ENCODE data around the gene KCND2. TPM values are rescaled to one million over a fixed set of nuclear protein-coding genes. Genes with fewer than 3 reads are reported as not detected.
"Not testable (repeated sequence)": the region's sequence is repeated elsewhere in the genome, so short reads cannot be mapped to it uniquely, and the experiment has no call there.

KCND2 gene
- total and polyA plus RNA-seq, 12 donors, result 0.04 to 0.64 (median 0.16) TPM; not detected in 4

DNA sequence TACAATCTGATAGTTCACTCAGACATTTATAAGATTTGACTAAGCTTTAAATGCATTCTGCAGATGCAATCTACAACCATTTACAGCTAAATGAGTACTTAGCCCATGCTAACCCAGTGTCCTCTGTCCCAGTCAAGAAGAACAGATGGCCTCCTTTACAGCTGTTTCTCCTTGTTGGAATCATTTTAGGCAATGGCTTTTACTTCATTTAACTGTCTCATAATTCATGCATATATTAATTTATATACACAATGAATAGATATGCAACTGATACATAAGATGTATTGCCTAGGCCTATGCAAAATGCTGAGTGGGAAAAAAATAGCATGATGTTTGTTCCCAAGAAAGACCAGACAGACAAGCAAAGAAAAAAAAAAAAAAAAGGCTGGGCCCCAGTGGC lies 502.8 kb downstream of the KCND2 start:
- intact Hi-C loops (cut with DNase I), result no loop called here
- no peak for ATAC-seq
- no peak overlapping the region for H3K27ac ChIP-seq

GRCh38 chr7:120779078-120779477 lies 506.1 kb downstream of the KCND2 start:
- H3K36me3 ChIP-seq; ATAC-seq; DNase-seq; H3K9me3 ChIP-seq; H3K27ac ChIP-seq; H3K27me3 ChIP-seq; H3K4me1 ChIP-seq; H3K4me3 ChIP-seq; intact Hi-C loops (cut with DNase I): not testable (repeated sequence)
- WGBS, 2 donors, result 88 to 92% methylated on average over 8 of the region's 8 CpGs

More for the DNA sequence above, 502.8 kb downstream of the KCND2 start:
- TF ChIP-seq, protein P1, sequence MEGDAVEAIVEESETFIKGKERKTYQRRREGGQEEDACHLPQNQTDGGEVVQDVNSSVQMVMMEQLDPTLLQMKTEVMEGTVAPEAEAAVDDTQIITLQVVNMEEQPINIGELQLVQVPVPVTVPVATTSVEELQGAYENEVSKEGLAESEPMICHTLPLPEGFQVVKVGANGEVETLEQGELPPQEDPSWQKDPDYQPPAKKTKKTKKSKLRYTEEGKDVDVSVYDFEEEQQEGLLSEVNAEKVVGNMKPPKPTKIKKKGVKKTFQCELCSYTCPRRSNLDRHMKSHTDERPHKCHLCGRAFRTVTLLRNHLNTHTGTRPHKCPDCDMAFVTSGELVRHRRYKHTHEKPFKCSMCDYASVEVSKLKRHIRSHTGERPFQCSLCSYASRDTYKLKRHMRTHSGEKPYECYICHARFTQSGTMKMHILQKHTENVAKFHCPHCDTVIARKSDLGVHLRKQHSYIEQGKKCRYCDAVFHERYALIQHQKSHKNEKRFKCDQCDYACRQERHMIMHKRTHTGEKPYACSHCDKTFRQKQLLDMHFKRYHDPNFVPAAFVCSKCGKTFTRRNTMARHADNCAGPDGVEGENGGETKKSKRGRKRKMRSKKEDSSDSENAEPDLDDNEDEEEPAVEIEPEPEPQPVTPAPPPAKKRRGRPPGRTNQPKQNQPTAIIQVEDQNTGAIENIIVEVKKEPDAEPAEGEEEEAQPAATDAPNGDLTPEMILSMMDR (IDR thresholded peaks at IDR 0.05), result no peak
- no peaks in the 10 kb centered on the region for H3K27me3 ChIP-seq
- H3K9me3 ChIP-seq, result no peaks in the 10 kb centered on the region
- H3K36me3 ChIP-seq, result no peaks in the 10 kb centered on the region
- H3K4me3 ChIP-seq, result no peak overlapping the region
- DNase-seq, result no peak
- no peaks in the 10 kb centered on the region for H3K4me1 ChIP-seq

GRCh38 chr7:120780451-120780850 lies 507.5 kb downstream of the KCND2 start:
- DNase-seq; H3K27me3 ChIP-seq; H3K27ac ChIP-seq; H3K36me3 ChIP-seq; H3K4me3 ChIP-seq; ATAC-seq; intact Hi-C loops (cut with DNase I); H3K4me1 ChIP-seq; H3K9me3 ChIP-seq: not testable (repeated sequence)
- WGBS, 2 donors, result 88 to 89% methylated on average over 7 of the region's 7 CpGs

DNA sequence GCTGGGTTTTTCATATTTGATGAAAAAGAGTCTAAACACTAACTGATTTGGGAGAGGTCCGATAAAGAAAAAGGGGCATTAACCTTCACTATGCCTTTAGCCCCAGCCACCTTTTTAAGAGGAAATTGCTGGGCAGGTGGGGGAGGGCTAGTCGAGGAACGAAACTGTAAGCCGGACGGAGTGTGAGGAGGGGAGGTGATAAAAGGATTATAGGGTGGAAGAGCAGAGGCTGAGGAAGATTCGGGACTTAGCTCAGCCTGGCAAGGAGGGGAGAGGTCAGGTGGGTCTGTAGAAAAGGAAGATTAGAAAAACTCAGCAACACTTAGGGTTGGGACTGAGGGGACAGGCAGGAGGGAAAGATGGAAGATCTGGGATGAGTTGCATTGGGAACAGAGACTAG lies 508.0 kb downstream of the KCND2 start:
- Histone ChIP-seq H3K9me3 (no peaks in the 10 kb centered on the region), H3K36me3 (no peaks in the 10 kb centered on the region), H3K27ac (no peak overlapping the region), H3K27me3 (no peaks in the 10 kb centered on the region), H3K4me3 (no peak overlapping the region), H3K4me1 (no peaks in the 10 kb centered on the region)
- intact Hi-C loops (cut with DNase I), result no loop called here
- DNase-seq (no peak), ATAC-seq (no peak)
- TF ChIP-seq, protein P1 (IDR thresholded peaks at IDR 0.05), result no peak
- 72 to 79% methylated on average over 6 of the region's 6 CpGs for WGBS, 2 donors

DNA sequence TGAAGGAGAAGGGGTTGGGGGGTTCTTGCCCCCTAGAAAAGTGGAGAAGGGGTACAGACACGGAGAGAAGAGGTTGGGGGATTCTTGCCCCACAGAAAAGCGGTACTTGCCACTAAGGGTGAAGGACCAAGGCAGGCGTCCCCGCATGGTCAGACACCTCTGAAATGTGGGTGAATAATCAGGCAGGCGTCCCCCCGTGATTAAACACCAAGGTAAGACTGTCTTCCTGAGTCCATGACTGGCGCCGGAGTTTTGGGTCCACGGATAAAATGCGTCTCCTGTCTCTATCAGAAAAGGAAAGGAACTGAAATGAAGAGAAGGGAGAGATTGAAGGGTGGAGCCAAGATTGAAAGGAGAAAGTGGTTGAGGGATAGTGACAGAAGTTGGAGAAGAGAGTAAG lies 508.9 kb downstream of the KCND2 start:
- 96% methylated on average over 10 of the region's 10 CpGs for WGBS, 2 donors
- intact Hi-C loops (cut with DNase I); H3K9me3 ChIP-seq; DNase-seq; H3K36me3 ChIP-seq; ATAC-seq; H3K4me3 ChIP-seq; H3K27me3 ChIP-seq; H3K4me1 ChIP-seq; H3K27ac ChIP-seq: not testable (repeated sequence)

- Histone ChIP-seq H3K27me3 (no peaks in the 10 kb centered on the region), H3K4me3 (no peak overlapping the region), H3K4me1 (no peaks in the 10 kb centered on the region), H3K9me3 (no peaks in the 10 kb centered on the region), H3K27ac (no peak overlapping the region), H3K36me3 (peaks cover 0 to 7% (median 0%) of the 10 kb centered on the region in 9 donors)
- WGBS, 2 donors, result 86 to 92% methylated on average over 6 of the region's 6 CpGs
- intact Hi-C loops (cut with DNase I), result no loop called here
- DNase-seq (no peak), ATAC-seq (no peak)
- TF ChIP-seq, protein P1 (IDR thresholded peaks at IDR 0.05), result no peak
These were observed 510.3 kb downstream of the KCND2 start for GRCh38 chr7:120783273-120783672.

All from heart right ventricle (tissue), 16 donors.